HepG2 (cell line): ENCODE results near the gene ITGAE. TPM values are rescaled to one million over a fixed set of nuclear protein-coding genes. Genes with fewer than 3 reads are reported as not detected.

Experiments
- ATAC-seq: fragments of 200-7000 bp; cut with Tn5 transposase; 3 replicates; pipeline ENCODE4 v1.9.1; 2020; ENCODE audit warnings: mild to moderate bottlenecking, moderate library complexity
- BruUV-seq: library from RNA; stranded (reverse); fragments of 400-500 nt; replicated peaks from 2 replicates; lab custom pipeline; 2021; lab: Mats Ljungman, UMichigan
- CTCF ChIA-PET: fragments of 300-600 bp; formaldehyde crosslinking; extraction: SDS; loops from one replicate; lab custom pipeline; 2021; ENCODE audit warnings: low total read pairs, inconsistent platforms, low intra/inter-chr PET ratio; lab: Yijun Ruan, JAX
- POLR2A ChIA-PET: fragments of 350-600 bp; sonication (Branson Sonifier 250); formaldehyde crosslinking; loops from one replicate; lab custom pipeline; 2020; ENCODE audit warnings: antibody characterized with exemption, inconsistent platforms; lab: Yijun Ruan, JAX
- DNase-seq: peaks from one replicate; pipeline ENCODE4 v3.0.0-alpha.2; 2015; ENCODE audit warnings: low spot score
- FAIRE-seq: peaks from 3 replicates; lab custom pipeline; 2011; peaks lifted over from hg19 to GRCh38; lab: Jason Lieb, UNC
- H2AFZ ChIP-seq: one replicate; pipeline ENCODE4 v1.6.1; 2011; ENCODE audit warnings: low read length, inconsistent platforms
- H3K27ac ChIP-seq: fragments of 300-600 bp; 3 replicates; pipeline ENCODE4 v1.8.0; 2011; ENCODE audit warnings: mixed run types, mild to moderate bottlenecking, mixed read lengths, low read length, inconsistent platforms; ENCODE audit not compliant: insufficient read depth; ENCODE audit errors: extremely low read length
- H3K27me3 ChIP-seq, 2 experiments: fragments of 200-600 bp in 1 of 2; 2 replicates in 1 of 2; 3 replicates in 1 of 2; pipeline versions ENCODE4 v1.6.0 to v1.8.0; 2011; ENCODE audit warnings: low read length in 2 of 2, mild to moderate bottlenecking in 2 of 2, moderate library complexity in 2 of 2, inconsistent platforms in 1 of 2; ENCODE audit not compliant: insufficient read depth in 2 of 2, control insufficient read depth in 1 of 2
- H3K36me3 ChIP-seq, 2 experiments: fragments of 200-600 bp in 1 of 2; replicated peaks in 1 of 2; 2 replicates in 1 of 2; 3 replicates in 1 of 2; pipeline versions ENCODE4 v1.5.1 to v1.8.0; 2011; ENCODE audit warnings: low read length in 2 of 2, inconsistent platforms in 1 of 2; ENCODE audit not compliant: insufficient read depth in 2 of 2, control insufficient read depth in 1 of 2
- H3K4me1 ChIP-seq: 2 replicates; pipeline ENCODE4 v1.5.1; 2012; ENCODE audit warnings: low read length, inconsistent platforms; ENCODE audit not compliant: insufficient read depth
- H3K4me2 ChIP-seq: 2 replicates; pipeline ENCODE4 v1.6.0; 2011; ENCODE audit warnings: low read depth, low read length, inconsistent platforms
- H3K4me3 ChIP-seq, 3 experiments: fragments of 200-600 bp in 1 of 3; sonication (generic), shearing (Covaris generic) in 1 of 3; replicated peaks in 1 of 3; 2 replicates each; pipeline ENCODE4 v1.5.1; 2011 to 2016; ENCODE audit warnings: low read length in 3 of 3, inconsistent platforms in 2 of 3, low read depth in 2 of 3, mild to moderate bottlenecking in 2 of 3, control low read depth in 1 of 3, mixed read lengths in 1 of 3; ENCODE audit not compliant: insufficient read depth in 1 of 3
- H3K79me2 ChIP-seq: one replicate; pipeline ENCODE4 v1.6.1; 2011; ENCODE audit warnings: low read length, inconsistent platforms; ENCODE audit not compliant: insufficient read depth
- H3K9ac ChIP-seq: 2 replicates; pipeline ENCODE4 v1.6.0; 2011; ENCODE audit warnings: mild to moderate bottlenecking, low read depth, low read length, inconsistent platforms; ENCODE audit not compliant: insufficient read depth
- H3K9me3 ChIP-seq: 2 replicates; pipeline ENCODE4 v1.5.1; 2012; ENCODE audit warnings: mild to moderate bottlenecking, low read length
- H4K20me1 ChIP-seq: 2 replicates; pipeline ENCODE4 v1.6.0; 2011; ENCODE audit warnings: inconsistent platforms, mild to moderate bottlenecking, low read length, moderate library complexity; ENCODE audit not compliant: insufficient read depth
- DDIT3 ChIP-seq: sonication (generic); formaldehyde crosslinking; IDR thresholded peaks from 2 replicates; pipeline ENCODE4 v1.4.0; 2020; ENCODE audit warnings: mild to moderate bottlenecking, missing genetic modification reagents
- MNT ChIP-seq: fragments of 450-650 bp; IDR thresholded peaks from 2 replicates; pipeline ENCODE4 v1.6.1; 2016
- ZNF615 ChIP-seq: sonication (generic); formaldehyde crosslinking; IDR thresholded peaks from 2 replicates; pipeline ENCODE4 v1.5.0; 2020; ENCODE audit warnings: mild to moderate bottlenecking, missing genetic modification reagents, borderline replicate concordance
- WGBS: methylation state at CpG from one replicate; pipeline ENCODE4 v1.1.6; 2017; ENCODE audit warnings: low lambda C conversion rate; 5-methylcytosine and 5-hydroxymethylcytosine counted together
- in situ Hi-C: cut with HindIII; loops from 2 replicates; pipeline ENCODE4 v1.10.0; 2017; ENCODE audit warnings: low pct_unique_long_range_greater_than_20kb; ENCODE audit not compliant: extremely low pct_ligation_motif_present
- intact Hi-C: fragments of 100-400 bp; cut with micrococcal nuclease; formaldehyde crosslinking; loops from one replicate; pipeline ENCODE4 v1.10.0; 2022; ENCODE audit not compliant: unreplicated experiment
- polyA plus RNA-seq, 8 experiments: library from polyadenylated mRNA; depleted of rRNA in 3 of 8; stranded (reverse) in 7 of 8; unstranded in 1 of 8; fragments of >200 nt; fragmentation: Illumina TruSeq in 4 of 8; extraction: Trizol in 4 of 8; gene quantifications; 2 replicates each; pipeline versions ENCODE4 v1.2.1 to v1.2.3, GENCODE V29; 2011 to 2016; ENCODE audit warnings: low read depth in 4 of 8, missing spikeins in 1 of 8, mixed read lengths in 1 of 8; ENCODE audit not compliant: insufficient read depth in 1 of 8
- total RNA-seq, 5 experiments: library from RNA; depleted of rRNA; stranded (reverse); fragments of >200 nt; fragmentation: Illumina TruSeq; extraction: Trizol; gene quantifications; 2 replicates each; pipeline ENCODE4 v1.2.3, GENCODE V29; 2016; ENCODE audit warnings: low read depth in 1 of 5

Gene ITGAE
- total and polyA plus RNA-seq, 2 of the 13 experiments (the other 11 are each of a cell fraction or from before 2014, with no cell fraction given): 42.3 to 49.0 TPM

GRCh38 chr17:3689262-3690093 lies 111.5 kb downstream of the ITGAE start:
- Histone ChIP-seq H2AFZ (no peak overlapping the region), H3K36me3 (no peaks in the 10 kb centered on the region), H3K79me2 (no peaks in the 10 kb centered on the region), H4K20me1 (no peaks in the 10 kb centered on the region), H3K9ac (no peak overlapping the region), H3K9me3 (no peaks in the 10 kb centered on the region), H3K27ac (no peak overlapping the region), H3K4me1 (peaks cover 2% of the 10 kb centered on the region), H3K27me3 (peaks cover 1 to 2% of the 10 kb centered on the region in 2 experiments; a peak in 3 of 5 replicates), H3K4me2 (no peak overlapping the region), H3K4me3 (no peak overlapping the region)
- ATAC-seq (0 out of 3 replicates have a peak, but pooled peaks have one; percentile 15), DNase-seq (no peak), FAIRE-seq (no peak)
- in situ Hi-C loops (no loop called here), intact Hi-C loops (no loop called here)
- 86% methylated on average over 35 of the region's 44 CpGs for WGBS
- ChIA-PET POLR2A (no interaction called here), CTCF (no interaction called here)
- no TSS peak for BruUV-seq
- TF ChIP-seq MNT: peak; percentile 54
- no peak for TF ChIP-seq DDIT3 (CRISPR knock-in tag)

- no peaks in the 10 kb centered on the region for H3K79me2 ChIP-seq
- ATAC-seq: peak; percentile 14; the same call in 1 of the 3 replicates
Measured at GRCh38 chr17:3688852-3689261, 112.1 kb downstream of the ITGAE start.

More at GRCh38 chr17:3688852-3689261, 112.1 kb downstream of the ITGAE start:
- no peak overlapping the region for H2AFZ ChIP-seq
- FAIRE-seq (no peak), DNase-seq (no peak)
- peaks cover 0 to 1% of the 10 kb centered on the region in 2 experiments; a peak in 2 of 5 replicates for H3K27me3 ChIP-seq
- WGBS: 100% methylated on average over 3 of the region's 14 CpGs
- intact Hi-C loops (no loop called here), in situ Hi-C loops (no loop called here)
- H3K27ac ChIP-seq: no peak overlapping the region
- ChIA-PET POLR2A (no interaction called here), CTCF (no interaction called here)
- no peak overlapping the region for H3K4me3 ChIP-seq
- no peaks in the 10 kb centered on the region for H3K4me1 ChIP-seq
- H3K36me3 ChIP-seq: no peaks in the 10 kb centered on the region
- H3K4me2 ChIP-seq: no peak overlapping the region
- TF ChIP-seq ZNF615 (CRISPR knock-in tag): no peak
- no peaks in the 10 kb centered on the region for H4K20me1 ChIP-seq
- no TSS peak for BruUV-seq
- H3K9me3 ChIP-seq: no peaks in the 10 kb centered on the region
- H3K9ac ChIP-seq: no peak overlapping the region
